ENCODE data around the gene ULK1.
"Not testable (repeated sequence)": the region's sequence is repeated elsewhere in the genome, so short reads cannot be mapped to it uniquely, and the experiment has no call there.

ULK1 gene

DNA sequence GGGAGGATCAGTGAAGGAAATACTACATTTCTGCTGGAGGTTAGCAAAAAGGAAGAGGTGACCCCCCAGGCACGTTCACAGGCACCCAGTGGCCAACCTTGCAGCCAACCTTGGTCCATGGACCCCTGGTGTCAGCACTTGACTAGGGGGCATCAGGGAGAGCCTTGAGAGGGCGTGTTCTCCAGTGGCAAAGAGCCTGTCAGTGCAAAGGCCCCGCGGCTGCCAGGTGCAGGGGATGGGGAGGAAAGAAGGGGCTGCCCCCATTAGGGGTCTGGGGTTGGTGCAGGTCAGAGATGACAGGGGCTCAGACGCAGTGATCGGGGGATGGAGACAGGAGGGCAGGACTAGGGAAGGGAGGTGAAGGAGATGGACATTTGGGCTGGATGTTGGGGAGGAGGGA lies 22.7 kb upstream of the ULK1 start:
- no CpG with 5 or more reads among the region's 6 CpGs for WGBS (ENCODE audit: extremely low coverage, insufficient coverage, low lambda C conversion rate)
- Histone ChIP-seq H3K27me3 (ENCODE audit: insufficient read depth, low read length, poor library complexity) (no peaks in the 10 kb centered on the region), H3K4ac (ENCODE audit: low read depth, low read length) (no peak overlapping the region), H3K56ac (ENCODE audit: low read length) (peak overlapping the region; percentile 10), H3K27ac (ENCODE audit: low read depth, low read length) (no peak overlapping the region), H2BK5ac (ENCODE audit: low read length) (no peak overlapping the region), H3K23ac (ENCODE audit: low read length) (no peak overlapping the region), H3K18ac (ENCODE audit: low read length) (no peak overlapping the region), H3K4me1 (ENCODE audit: control insufficient read depth, low read depth, low read length) (no peaks in the 10 kb centered on the region), H3K79me2 (ENCODE audit: control insufficient read depth, insufficient read depth, low read length) (no peaks in the 10 kb centered on the region), H3K79me1 (ENCODE audit: low read length) (no peaks in the 10 kb centered on the region), H2AK5ac (ENCODE audit: low read length) (no peak overlapping the region), H3K4me2 (ENCODE audit: low read length) (no peak overlapping the region), H3K4me3 (ENCODE audit: low read length) (no peak overlapping the region), H2BK15ac (replicated peaks; ENCODE audit: low read depth) (no peak overlapping the region), H4K5ac (ENCODE audit: low read length) (no peak overlapping the region), H3K9ac (ENCODE audit: low read length) (no peak overlapping the region), H2BK120ac (ENCODE audit: low read depth, low read length) (no peak overlapping the region), H3K36me3 (ENCODE audit: control insufficient read depth, insufficient read depth, low read length) (no peaks in the 10 kb centered on the region), H4K8ac (ENCODE audit: low read depth, low read length) (no peak overlapping the region)
- DNase-seq: no peak

DNA sequence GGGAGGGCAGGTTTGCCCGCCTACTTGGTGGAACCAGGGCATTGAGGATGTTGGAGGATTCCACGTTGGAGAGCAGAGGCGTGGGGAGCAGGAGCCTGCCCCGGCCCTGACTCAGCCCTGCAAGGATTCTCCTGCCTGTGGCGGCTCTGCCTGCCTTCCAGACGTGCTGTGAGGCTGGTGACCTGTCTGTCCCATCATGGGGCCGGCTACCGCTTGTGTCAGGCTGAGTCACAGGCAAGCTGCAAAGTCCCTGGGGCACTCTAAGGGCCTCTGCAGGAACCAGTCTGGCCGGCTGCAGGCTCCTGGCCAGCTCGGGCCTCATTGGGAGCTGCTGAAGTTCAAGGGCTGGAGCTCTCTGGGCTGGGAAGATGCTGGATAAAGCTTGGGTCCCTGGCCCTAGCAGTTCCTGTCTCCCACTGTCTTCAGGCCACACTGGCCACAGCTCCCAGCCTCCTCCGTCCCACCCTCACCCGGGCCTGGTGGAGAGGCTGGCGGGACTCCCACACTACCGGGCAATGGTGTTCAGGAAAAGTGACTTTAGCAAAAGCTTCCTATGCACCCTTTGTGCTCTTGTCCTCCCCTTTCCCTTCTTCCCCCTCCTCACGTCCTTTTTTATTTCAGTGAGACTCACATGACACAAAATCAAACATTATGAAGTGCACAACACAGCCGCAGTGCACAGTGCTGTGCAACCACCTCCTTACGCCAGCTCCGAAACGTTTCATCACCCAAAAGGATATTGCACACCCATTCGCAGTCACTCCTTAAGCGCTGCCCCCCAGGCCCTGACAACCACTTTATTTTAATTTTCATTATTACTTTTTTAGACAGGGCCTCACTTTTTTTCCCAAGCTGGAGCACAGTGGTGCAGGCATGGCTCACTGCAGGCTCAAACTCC lies 22.0 kb upstream of the ULK1 start:
- no peaks in the 10 kb centered on the region for H3K27me3 ChIP-seq (ENCODE audit: insufficient read depth, low read length, poor library complexity)
- no peak overlapping the region for H4K5ac ChIP-seq (ENCODE audit: low read length)
- no CpG with 5 or more reads among the region's 21 CpGs for WGBS (ENCODE audit: extremely low coverage, insufficient coverage, low lambda C conversion rate)
- H3K4me3 ChIP-seq (ENCODE audit: low read length): no peak overlapping the region
- H2BK5ac ChIP-seq (ENCODE audit: low read length): no peak overlapping the region
- no peak overlapping the region for H2BK15ac ChIP-seq (replicated peaks; ENCODE audit: low read depth)
- no peak overlapping the region for H3K9ac ChIP-seq (ENCODE audit: low read length)
- peak; percentile 94 for DNase-seq
- no peaks in the 10 kb centered on the region for H3K36me3 ChIP-seq (ENCODE audit: control insufficient read depth, insufficient read depth, low read length)
- H3K4me1 ChIP-seq (ENCODE audit: control insufficient read depth, low read depth, low read length): no peaks in the 10 kb centered on the region
- H3K23ac ChIP-seq (ENCODE audit: low read length): no peak overlapping the region
- no peak overlapping the region for H3K4me2 ChIP-seq (ENCODE audit: low read length)
- no peak overlapping the region for H2BK120ac ChIP-seq (ENCODE audit: low read depth, low read length)
- no peak overlapping the region for H3K18ac ChIP-seq (ENCODE audit: low read length)
- no peak overlapping the region for H4K8ac ChIP-seq (ENCODE audit: low read depth, low read length)
- no peaks in the 10 kb centered on the region for H3K79me1 ChIP-seq (ENCODE audit: low read length)
- H3K79me2 ChIP-seq (ENCODE audit: control insufficient read depth, insufficient read depth, low read length): no peaks in the 10 kb centered on the region
- peak overlapping the region; percentile 22 for H3K56ac ChIP-seq (ENCODE audit: low read length)
- no peak overlapping the region for H3K27ac ChIP-seq (ENCODE audit: low read depth, low read length)
- no peak overlapping the region for H2AK5ac ChIP-seq (ENCODE audit: low read length)
- peak overlapping the region; percentile 11 for H3K4ac ChIP-seq (ENCODE audit: low read depth, low read length)

DNA sequence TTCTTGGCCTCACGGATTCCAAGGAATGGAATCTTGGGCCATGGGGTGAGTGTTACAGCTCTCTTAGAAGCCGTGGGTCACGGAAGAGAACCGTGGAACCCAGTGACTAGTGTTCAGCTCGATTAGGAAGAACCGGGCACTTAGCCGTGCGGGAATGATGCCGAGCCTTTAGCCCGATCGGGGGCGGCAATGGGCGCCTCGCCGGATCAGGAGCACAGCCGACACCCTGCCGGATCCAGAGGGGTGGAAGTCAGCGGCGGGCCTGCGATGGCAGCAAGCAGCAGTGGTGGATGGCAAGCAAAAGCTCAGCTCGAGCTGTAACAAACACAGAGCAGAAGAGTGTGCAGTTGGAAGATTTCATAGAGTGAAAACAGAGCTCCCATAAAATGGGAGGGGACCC lies 21.1 kb upstream of the ULK1 start:
- no peak overlapping the region for H3K56ac ChIP-seq (ENCODE audit: low read length)
- no peaks in the 10 kb centered on the region for H3K79me2 ChIP-seq (ENCODE audit: control insufficient read depth, insufficient read depth, low read length)
- no peaks in the 10 kb centered on the region for H3K4me1 ChIP-seq (ENCODE audit: control insufficient read depth, low read depth, low read length)
- H2BK5ac ChIP-seq (ENCODE audit: low read length): no peak overlapping the region
- H2AK5ac ChIP-seq (ENCODE audit: low read length): no peak overlapping the region
- H3K4ac ChIP-seq (ENCODE audit: low read depth, low read length): no peak overlapping the region
- H3K79me1 ChIP-seq (ENCODE audit: low read length): no peaks in the 10 kb centered on the region
- H4K5ac ChIP-seq (ENCODE audit: low read length): no peak overlapping the region
- no peak overlapping the region for H4K8ac ChIP-seq (ENCODE audit: low read depth, low read length)
- no peak overlapping the region for H3K27ac ChIP-seq (ENCODE audit: low read depth, low read length)
- WGBS (ENCODE audit: extremely low coverage, insufficient coverage, low lambda C conversion rate): no CpG with 5 or more reads among the region's 21 CpGs
- H3K9ac ChIP-seq (ENCODE audit: low read length): no peak overlapping the region
- H3K4me3 ChIP-seq (ENCODE audit: low read length): no peak overlapping the region
- no peak for DNase-seq
- no peaks in the 10 kb centered on the region for H3K27me3 ChIP-seq (ENCODE audit: insufficient read depth, low read length, poor library complexity)
- H3K23ac ChIP-seq (ENCODE audit: low read length): no peak overlapping the region
- H2BK15ac ChIP-seq (replicated peaks; ENCODE audit: low read depth): no peak overlapping the region
- no peaks in the 10 kb centered on the region for H3K36me3 ChIP-seq (ENCODE audit: control insufficient read depth, insufficient read depth, low read length)
- no peak overlapping the region for H3K18ac ChIP-seq (ENCODE audit: low read length)
- H2BK120ac ChIP-seq (ENCODE audit: low read depth, low read length): no peak overlapping the region
- H3K4me2 ChIP-seq (ENCODE audit: low read length): no peak overlapping the region

DNA sequence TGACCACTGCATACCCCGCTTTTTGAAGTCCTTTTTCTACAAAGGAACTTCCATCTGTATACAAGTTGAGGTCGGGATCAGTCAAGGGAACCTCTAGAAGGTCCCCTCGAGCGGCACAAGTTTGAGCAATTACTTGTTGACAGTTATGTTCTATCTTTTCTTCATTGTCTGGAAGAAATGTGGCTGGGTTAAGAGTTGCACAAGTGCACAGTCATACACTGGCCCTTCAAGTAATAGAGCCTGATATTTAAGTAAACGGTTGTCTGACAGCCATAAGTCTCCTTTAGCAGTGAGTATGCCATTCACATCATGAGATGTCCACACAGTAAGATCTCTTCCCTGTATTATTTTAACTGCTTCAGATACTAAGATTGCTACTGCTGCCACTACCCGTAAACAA lies 19.4 kb upstream of the ULK1 start:
- H3K79me2 ChIP-seq (ENCODE audit: control insufficient read depth, insufficient read depth, low read length); H3K79me1 ChIP-seq (ENCODE audit: low read length); H4K5ac ChIP-seq (ENCODE audit: low read length); H2AK5ac ChIP-seq (ENCODE audit: low read length); DNase-seq; H3K4ac ChIP-seq (ENCODE audit: low read depth, low read length); H3K9ac ChIP-seq (ENCODE audit: low read length); H2BK15ac ChIP-seq (replicated peaks; ENCODE audit: low read depth); H3K36me3 ChIP-seq (ENCODE audit: control insufficient read depth, insufficient read depth, low read length); H3K27ac ChIP-seq (ENCODE audit: low read depth, low read length); H3K23ac ChIP-seq (ENCODE audit: low read length); H2BK120ac ChIP-seq (ENCODE audit: low read depth, low read length); H3K4me1 ChIP-seq (ENCODE audit: control insufficient read depth, low read depth, low read length); H3K18ac ChIP-seq (ENCODE audit: low read length); H4K8ac ChIP-seq (ENCODE audit: low read depth, low read length); H2BK5ac ChIP-seq (ENCODE audit: low read length); H3K4me2 ChIP-seq (ENCODE audit: low read length); H3K27me3 ChIP-seq (ENCODE audit: insufficient read depth, low read length, poor library complexity); H3K4me3 ChIP-seq (ENCODE audit: low read length); H3K56ac ChIP-seq (ENCODE audit: low read length): not testable (repeated sequence)
- no CpG with 5 or more reads among the region's 6 CpGs for WGBS (ENCODE audit: extremely low coverage, insufficient coverage, low lambda C conversion rate)

DNA sequence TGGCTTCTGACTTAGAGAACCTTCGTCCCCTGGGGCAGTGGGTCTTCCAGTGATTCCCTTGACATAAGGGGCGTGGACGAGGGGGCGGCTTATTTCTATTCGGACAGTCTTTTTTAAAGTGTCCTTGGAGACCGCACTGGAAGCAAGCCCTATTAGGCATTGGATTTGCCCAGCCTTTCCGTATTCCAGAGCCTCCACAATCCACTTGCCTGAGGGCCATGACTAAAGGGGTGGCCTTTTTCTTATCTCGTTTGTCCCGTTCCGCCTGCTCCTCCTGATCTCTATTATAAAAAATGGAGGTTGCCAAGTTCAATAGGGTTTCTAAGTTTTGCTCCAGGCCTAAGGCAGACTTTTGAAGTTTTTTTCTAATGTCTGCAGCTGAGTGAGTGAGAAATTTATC lies 17.2 kb upstream of the ULK1 start:
- not testable (repeated sequence) for H3K27ac ChIP-seq (ENCODE audit: low read depth, low read length); H3K56ac ChIP-seq (ENCODE audit: low read length); H4K8ac ChIP-seq (ENCODE audit: low read depth, low read length); H4K5ac ChIP-seq (ENCODE audit: low read length); H3K23ac ChIP-seq (ENCODE audit: low read length); H3K4me1 ChIP-seq (ENCODE audit: control insufficient read depth, low read depth, low read length); H2BK15ac ChIP-seq (replicated peaks; ENCODE audit: low read depth); H2BK5ac ChIP-seq (ENCODE audit: low read length); H3K27me3 ChIP-seq (ENCODE audit: insufficient read depth, low read length, poor library complexity); H2AK5ac ChIP-seq (ENCODE audit: low read length); H3K4ac ChIP-seq (ENCODE audit: low read depth, low read length); DNase-seq; H3K79me1 ChIP-seq (ENCODE audit: low read length); H3K4me3 ChIP-seq (ENCODE audit: low read length); H3K4me2 ChIP-seq (ENCODE audit: low read length); H3K79me2 ChIP-seq (ENCODE audit: control insufficient read depth, insufficient read depth, low read length); H2BK120ac ChIP-seq (ENCODE audit: low read depth, low read length); H3K36me3 ChIP-seq (ENCODE audit: control insufficient read depth, insufficient read depth, low read length); H3K18ac ChIP-seq (ENCODE audit: low read length); H3K9ac ChIP-seq (ENCODE audit: low read length)
- no CpG with 5 or more reads among the region's 10 CpGs for WGBS (ENCODE audit: extremely low coverage, insufficient coverage, low lambda C conversion rate)

DNA sequence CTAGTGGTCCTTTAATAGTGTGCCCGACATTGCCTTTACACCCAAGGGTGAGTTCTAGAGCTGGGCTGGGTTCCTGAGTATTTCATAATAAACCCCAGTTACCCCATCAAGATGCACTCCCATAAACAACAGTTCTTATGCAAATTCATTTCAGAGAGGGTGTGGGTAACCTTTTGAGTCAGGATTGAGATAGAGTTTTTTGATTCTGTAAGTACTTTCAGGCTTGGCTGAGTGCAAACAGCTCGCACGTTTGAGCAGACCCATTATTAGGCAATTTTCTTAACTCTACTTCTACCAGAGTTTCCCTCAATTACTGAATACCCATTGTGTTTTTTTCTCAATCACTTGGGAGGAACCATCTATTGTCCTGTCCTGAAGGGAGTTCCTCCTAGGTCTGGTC lies 16.0 kb upstream of the ULK1 start:
- H3K4me3 ChIP-seq (ENCODE audit: low read length); H2BK15ac ChIP-seq (replicated peaks; ENCODE audit: low read depth); H3K79me1 ChIP-seq (ENCODE audit: low read length); H2BK120ac ChIP-seq (ENCODE audit: low read depth, low read length); H3K9ac ChIP-seq (ENCODE audit: low read length); H4K8ac ChIP-seq (ENCODE audit: low read depth, low read length); H3K27ac ChIP-seq (ENCODE audit: low read depth, low read length); H3K18ac ChIP-seq (ENCODE audit: low read length); H4K5ac ChIP-seq (ENCODE audit: low read length); H3K23ac ChIP-seq (ENCODE audit: low read length); H3K27me3 ChIP-seq (ENCODE audit: insufficient read depth, low read length, poor library complexity); DNase-seq; H2AK5ac ChIP-seq (ENCODE audit: low read length); H3K79me2 ChIP-seq (ENCODE audit: control insufficient read depth, insufficient read depth, low read length); H3K4me2 ChIP-seq (ENCODE audit: low read length); H2BK5ac ChIP-seq (ENCODE audit: low read length); H3K36me3 ChIP-seq (ENCODE audit: control insufficient read depth, insufficient read depth, low read length); H3K4me1 ChIP-seq (ENCODE audit: control insufficient read depth, low read depth, low read length); H3K4ac ChIP-seq (ENCODE audit: low read depth, low read length); H3K56ac ChIP-seq (ENCODE audit: low read length): not testable (repeated sequence)
- no CpG with 5 or more reads among the region's 3 CpGs for WGBS (ENCODE audit: extremely low coverage, insufficient coverage, low lambda C conversion rate)
